Urothelium cell line (cell line): ENCODE measurements around the gene DMD.
"Not testable (repeated sequence)": the region's sequence is repeated elsewhere in the genome, so short reads cannot be mapped to it uniquely, and the experiment has no call there.

Experiments used
- DNase-seq: peaks from one replicate; pipeline ENCODE4 v3.0.0; 2011; ENCODE audit warnings: low spot score, mixed read lengths
- FAIRE-seq: peaks from 2 replicates; lab custom pipeline; 2011; peaks lifted over from hg19 to GRCh38; lab: Jason Lieb, UNC

Gene DMD

DNA sequence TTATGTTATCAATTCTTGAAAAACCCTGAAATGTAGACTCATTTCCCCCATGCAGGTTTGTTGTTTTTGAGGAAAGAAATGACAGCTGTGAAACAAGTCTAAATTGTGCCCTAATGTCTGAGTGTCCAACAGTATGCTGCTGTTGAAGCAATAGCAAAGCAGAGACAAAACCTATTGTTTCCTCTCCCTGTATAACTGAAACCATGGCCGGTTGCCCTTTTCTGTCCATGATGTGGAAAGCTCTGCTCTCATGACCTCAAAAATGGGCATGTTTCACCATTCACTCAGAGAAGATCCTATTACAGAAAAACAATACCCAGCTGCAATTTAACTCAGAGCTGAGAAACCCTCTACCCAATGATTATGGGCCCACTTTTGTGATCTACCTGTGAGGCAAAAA, 1826.9 kb downstream of the DMD start:
- no peak for FAIRE-seq

DNA sequence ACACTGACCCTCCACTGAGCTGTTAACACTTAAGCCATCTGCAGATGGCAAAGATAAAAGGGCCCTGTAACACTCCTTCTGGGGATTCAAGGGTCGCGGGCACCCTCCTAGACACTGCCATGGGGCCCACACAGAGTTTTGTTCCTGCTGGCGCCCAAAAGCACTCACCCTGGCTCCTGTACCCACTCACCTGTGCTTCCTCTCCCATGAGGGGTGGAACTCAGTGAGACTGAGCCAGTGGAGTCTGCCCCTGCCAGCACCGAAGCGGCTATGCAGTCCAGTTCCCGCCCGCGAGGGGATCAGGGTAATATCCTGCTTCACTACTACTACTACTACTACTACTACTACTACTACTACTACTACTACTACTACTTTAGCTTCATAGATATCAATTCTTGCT, 1827.4 kb downstream of the DMD start:
- no peak for DNase-seq
- FAIRE-seq = no peak

More for the DNA sequence above, 1826.9 kb downstream of the DMD start:
- no peak for DNase-seq

DNA sequence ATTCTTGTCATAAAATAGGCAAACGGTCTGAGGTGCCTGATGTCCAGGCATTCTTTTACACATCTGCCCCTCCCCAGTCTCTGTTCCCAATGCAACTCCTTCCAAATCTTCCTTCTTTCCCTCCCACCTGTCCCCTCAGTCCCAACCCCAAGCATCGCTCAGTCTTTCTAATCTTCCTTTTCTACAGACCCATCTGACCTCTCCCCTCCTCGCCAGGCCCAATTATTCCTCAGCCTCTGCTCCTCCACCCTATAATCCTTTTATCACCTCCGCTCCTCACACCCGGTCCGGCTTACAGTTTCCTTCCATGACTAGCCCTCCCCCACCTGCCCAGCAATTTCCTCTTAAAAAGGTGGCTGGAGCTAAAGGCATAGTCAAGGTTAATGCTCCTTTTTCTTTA, 1832.4 kb downstream of the DMD start:
- FAIRE-seq = not testable (repeated sequence)

DNA sequence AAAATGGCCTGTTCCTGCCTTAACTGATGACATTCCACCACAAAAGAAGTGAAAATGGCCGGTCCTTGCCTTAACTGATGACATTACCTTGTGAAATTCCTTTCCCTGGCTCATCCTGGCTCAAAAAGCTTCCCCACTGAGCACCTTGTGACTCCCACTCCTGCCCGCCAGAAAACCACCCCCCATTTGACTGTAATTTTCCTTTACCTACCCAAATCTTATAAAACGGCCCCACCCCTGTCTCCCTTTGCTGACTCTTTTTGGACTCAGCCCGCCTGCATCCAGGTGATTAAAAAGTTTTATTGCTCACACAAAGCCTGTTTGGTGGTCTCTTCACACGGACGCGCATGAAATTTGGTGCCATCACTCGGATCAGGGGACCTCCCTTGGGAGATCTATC, 1833.5 kb downstream of the DMD start:
- FAIRE-seq, DNase-seq: not testable (repeated sequence)

More for the DNA sequence above, 1832.4 kb downstream of the DMD start:
- DNase-seq = not testable (repeated sequence)

DNA sequence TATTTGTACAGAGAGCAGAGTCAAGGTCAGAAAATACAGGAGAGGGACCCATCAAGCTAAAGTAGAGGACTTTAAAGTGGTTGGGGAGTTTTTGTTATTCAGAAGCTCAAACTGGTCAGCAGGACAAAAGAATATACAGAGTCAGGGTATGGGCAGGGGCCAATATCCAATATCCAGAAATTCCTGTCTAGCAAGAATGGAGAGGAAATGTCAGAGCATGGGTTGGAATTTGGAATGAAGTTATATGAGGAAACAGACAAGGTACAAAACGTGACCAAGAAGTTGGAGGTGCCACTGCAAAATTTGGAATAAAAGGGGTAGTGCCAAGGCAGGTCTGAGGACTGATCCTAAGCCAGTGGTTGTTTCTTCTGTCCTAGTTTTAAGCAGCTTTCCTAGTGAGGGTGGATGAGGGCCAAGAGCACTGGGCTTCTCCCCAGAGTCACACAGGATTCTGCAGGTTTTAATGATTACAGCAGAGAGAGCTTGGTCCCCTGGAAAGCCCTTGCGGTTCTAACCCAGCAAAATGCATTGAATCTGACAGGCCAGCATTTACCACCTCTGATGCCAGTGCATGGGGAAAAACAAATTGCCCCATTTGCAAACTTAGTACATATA, 1834.8 kb downstream of the DMD start:
- DNase-seq (no peak), FAIRE-seq (no peak)

DNA sequence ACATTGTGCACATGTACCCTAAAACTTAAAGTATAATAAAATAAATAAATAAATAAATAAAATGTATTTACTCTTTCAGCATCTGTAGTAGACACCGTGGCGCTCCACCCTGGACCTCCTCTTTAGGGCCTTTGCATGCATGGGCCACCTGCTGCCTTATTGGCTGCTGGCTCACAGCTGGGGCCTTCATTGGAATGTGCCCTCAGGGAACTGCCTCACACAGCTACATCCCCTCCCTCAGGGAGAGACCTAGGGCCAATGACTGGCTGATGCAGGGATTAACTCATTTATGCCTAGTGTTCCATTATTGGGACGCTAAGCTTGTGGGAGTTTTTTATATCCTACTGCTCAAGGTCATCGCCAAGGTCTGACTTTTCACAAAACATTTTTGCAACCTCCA, 1836.6 kb downstream of the DMD start:
- DNase-seq (no peak), FAIRE-seq (no peak)

DNA sequence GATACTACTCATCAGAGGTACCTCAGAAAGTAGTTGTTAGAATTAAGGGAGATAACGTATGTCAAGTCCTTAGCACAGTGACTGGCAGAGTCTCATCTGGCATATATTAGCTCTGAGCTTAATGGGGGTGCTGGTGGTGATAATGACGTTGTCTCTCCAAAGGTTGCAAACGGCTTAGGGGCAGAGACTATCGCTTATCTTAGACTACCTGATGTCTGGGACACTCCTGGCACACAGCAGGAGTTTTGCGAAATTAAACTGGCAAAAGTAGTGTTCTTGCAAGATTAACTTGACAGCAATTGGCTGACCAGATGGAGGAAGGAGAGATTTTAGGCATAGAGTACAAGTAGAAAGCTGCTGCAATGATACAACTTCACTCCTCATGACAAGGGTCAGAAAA, 1839.4 kb downstream of the DMD start:
- DNase-seq = no peak
- no peak for FAIRE-seq

DNA sequence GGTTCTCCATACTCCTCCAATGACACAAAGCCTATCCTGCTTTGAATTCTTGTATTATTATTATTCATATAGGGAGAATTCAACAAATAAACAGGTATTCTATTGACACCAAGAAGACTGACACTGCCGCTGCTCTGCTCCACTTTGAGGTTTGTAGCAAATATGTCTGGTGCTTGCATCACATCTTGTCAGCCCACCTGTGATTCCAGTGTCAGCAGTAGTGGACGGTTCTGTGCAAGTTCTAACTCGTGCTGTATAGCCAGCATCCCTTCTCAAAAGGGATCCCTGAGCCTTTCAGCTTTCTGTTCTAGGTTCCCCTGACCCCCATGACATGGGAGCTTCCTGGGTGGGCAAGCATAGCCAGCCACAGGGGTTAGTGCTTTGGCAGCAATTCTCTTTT, 1843.5 kb downstream of the DMD start:
- no peak for DNase-seq
- no peak for FAIRE-seq

DNA sequence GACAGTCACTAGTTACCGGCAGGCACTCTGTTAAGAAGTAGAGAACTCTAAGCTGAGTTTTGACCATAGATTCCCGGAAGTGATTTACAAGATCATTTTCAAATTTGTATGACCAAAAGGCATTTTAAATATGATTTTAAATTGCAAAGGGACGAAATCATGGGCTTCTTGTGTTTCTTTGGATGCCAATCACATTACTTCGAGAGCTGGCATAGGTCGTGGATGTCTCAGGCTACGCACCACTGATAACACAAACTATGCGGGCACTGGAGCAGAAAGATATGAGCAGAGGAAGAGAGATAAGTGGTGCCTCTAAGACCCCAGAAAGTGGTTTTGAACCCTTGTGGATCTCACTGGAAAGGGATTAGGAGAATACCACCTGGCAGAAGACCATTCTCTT, 1845.3 kb downstream of the DMD start:
- no peak for DNase-seq
- FAIRE-seq = no peak

DNA sequence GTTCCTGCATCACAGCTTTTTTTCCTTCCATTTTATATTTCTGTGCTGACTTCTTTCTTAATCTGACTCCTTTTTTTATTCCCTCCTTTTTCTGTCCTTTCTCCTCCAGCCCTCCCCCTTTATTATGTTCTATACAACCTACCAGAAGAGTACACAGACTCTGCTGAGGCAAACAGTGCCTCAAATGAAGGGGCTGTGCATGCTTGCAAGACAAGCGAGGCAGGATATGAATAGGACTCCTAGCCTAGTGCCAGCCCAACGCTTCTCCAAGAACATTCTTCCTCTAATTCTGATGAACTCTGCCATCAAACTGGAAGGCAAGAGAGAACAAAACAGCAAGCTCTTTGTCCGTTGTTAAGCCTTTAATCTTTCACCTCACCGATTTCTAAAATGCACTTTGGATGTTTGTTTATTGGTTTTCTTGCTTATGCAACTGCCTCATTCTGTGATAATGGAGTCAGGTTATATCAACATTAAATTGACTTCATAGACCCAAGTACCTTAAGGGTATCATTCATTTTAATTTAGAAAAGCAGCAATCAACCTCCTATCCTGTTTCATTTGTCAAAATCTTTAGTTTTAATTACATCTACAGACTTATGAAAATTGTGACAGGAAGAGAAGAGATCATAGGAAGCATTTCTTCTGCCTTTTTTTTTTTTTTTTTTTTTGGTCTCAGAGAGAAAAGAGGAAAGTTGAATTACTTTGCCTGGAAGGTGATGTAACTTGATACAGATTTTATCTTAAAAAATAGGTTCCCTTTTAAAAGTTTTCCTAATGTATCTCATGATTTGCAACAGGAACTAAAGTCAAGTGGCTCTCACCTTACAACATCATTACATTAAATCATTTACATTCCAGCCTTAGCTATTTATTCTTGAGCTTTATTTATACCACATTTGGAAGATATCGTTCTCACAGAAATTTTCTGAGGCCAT, 1854.8 kb downstream of the DMD start:
- FAIRE-seq (no peak), DNase-seq (no peak)

DNA sequence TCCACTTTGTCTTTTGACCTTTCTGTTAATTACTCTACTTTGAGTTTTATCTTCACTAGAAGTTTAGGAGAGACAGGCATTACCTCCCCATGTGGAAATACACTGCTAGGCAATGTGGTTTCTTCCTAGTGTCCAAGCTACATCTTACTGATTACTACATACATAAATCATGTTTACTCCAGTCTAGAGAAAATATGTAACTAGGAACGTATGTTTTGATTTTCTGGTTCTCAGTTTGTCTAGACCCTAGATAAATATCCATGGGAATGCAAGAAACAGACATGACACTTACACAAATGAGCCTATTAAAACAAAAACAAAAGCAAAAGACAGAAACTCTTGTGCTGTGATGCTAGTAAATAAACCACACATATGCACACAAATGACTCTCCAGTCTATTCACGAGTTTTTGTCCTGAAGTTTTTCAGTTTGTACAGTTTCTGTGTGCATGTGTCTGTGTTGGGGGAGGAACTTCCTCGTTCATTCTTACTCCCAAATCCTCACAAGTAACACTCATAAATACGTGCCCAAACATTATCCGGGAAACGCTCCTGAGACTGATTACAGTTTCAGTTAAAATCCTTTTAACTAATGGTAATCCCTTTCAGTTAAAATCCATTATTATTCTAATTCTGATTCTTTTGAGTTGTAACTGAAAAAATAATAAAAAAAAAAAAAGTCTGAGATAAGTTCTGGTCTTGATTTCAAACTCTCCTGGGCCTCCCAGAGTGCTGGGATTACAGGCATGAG, 1856.0 kb downstream of the DMD start:
- DNase-seq (no peak), FAIRE-seq (no peak)

DNA sequence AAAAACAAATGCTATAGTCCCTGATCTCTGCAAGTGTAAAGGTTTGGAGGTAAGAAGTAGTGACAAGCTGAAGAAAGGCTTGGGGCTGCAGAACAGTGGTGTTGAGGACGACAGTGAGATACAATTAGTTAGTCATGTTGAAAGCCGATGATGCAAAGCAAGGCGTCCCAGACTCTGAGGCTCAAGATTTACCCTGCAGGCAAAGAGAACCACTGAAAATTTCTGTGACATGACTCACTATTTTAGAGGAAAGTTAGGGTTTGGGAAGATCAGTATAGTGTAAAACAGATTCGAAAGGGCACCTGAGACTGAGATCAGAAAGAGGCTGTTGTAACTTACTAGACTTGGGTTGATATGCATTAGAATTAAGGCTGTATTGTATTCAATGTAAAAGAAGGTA, 1858.3 kb downstream of the DMD start:
- FAIRE-seq (no peak), DNase-seq (peak; percentile 11)

DNA sequence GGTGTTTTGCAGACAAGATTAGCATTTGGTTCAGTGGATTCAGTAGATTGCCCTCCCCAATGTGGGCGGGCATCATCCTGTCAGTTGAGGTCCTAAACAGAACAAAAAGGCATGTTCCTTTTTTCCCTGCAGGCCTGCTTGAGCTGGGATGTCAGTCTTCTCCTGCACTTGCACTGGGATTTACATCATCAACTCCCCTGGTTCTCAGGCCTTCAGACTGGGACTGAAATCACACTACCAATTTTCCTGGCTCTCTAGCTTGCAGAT, 1860.6 kb downstream of the DMD start:
- DNase-seq (no peak), FAIRE-seq (no peak)

DNA sequence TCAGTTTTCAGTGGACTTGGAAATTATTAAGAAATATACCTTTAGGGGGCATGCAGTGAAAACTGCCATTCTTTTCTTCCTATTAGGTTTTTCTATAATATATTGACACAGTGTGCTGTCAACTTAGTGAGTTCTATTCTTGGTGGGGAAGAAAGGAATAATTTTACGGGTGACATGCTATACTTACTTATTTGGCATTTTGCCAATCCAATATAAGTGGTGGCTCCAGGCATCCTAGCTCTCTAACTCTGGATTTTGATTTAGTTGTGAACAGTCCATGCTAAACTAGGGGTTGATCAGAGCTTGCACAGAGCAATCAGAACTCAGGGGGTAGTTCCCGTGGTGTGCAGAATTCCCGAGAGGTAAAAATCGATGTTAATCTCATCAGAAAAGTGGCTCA, 1861.8 kb downstream of the DMD start:
- DNase-seq (no peak), FAIRE-seq (no peak)

DNA sequence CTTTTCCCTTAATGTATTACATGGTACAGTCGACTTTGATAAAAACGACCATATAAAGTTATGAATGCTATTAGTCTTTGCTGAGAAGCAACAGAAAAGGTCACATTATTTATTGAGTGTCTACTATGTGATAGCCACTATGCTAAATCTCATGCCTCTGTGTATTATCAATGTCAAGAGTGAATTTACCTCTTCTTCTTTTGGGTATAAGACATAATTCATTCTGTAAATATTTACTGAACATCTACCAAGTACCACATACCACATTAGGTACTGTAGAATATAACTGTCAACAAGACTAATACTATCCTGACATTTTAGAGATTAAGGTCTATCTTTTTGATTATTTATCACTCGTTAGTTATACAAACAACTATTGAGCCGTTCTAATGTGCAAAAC, 1870.8 kb downstream of the DMD start:
- FAIRE-seq = no peak
- no peak for DNase-seq

DNA sequence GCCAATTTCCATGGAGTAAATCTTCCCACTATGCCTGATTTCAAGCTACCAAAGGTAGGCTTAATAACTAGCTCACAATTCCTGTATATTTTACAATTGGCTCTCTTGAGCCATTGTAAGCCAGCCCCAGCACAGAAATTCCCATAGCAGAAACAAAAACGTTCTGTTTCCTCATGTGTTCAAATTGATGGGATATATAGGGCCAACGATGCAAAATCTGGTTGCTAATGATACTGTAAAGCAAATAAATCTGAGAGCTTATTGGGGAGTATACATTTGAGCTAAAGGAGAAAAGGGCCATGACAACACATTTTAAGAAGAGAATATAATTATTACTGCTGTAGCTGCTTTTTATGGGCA, 1872.4 kb downstream of the DMD start:
- no peak for FAIRE-seq
- no peak for DNase-seq

DNA sequence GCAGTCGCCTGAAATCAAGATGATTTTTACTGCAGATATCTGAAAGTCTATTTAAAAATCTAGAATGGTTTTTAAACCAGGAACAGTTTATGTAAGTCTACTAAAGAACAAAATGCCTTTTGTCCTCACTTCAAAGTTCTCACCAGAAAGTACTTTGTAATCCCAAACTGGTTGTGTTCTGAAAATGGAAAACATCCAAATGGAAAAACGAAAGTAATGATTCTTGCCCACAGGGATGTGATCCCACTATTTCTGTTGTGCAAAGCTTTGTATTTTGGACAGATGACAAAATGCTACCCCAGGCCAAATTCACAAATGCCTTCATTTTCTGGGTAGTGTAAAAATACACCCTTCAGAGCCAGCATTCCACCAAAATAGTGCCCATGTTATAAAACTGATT, 1874.0 kb downstream of the DMD start:
- FAIRE-seq (no peak), DNase-seq (no peak)

DNA sequence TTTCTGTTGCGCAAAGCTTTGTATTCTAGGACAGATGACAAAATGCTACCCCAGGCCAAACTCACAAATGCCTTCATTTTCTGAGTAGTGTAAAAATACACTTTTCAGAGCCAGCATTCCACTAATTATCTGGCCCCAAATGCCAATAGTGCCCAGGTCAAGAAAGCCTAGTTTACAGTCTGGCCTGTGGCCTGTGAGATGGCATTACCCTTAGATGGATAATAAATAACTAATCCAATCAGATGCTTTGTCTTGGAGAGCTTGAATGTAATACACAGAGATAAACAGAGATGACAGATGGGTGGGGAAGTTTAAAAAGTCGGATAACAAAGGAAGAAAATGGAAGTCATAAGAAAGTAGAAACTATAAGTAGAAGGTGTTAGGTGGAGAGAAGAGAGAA, 1874.9 kb downstream of the DMD start:
- no peak for DNase-seq

DNA sequence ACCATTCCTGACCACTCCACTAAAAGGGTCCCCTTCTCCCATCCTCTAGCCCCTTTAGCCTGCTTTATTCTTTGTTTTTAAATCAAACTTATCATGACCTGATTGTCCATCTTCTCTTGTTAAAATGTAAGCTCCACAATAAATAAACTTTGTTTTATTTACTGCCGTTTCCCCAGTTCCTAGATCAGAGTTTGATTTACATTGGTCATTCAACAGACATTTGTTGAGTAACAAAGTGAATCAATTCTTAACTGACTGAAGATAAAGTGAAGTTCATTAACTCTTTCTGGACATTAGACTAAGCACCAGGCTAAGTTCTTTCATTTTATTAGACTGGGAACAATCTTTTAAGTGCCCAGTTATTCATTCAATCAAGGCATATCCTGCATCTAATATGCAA, 1876.4 kb downstream of the DMD start:
- DNase-seq (no peak), FAIRE-seq (no peak)

More for the DNA sequence above, 1874.9 kb downstream of the DMD start:
- no peak for FAIRE-seq

DNA sequence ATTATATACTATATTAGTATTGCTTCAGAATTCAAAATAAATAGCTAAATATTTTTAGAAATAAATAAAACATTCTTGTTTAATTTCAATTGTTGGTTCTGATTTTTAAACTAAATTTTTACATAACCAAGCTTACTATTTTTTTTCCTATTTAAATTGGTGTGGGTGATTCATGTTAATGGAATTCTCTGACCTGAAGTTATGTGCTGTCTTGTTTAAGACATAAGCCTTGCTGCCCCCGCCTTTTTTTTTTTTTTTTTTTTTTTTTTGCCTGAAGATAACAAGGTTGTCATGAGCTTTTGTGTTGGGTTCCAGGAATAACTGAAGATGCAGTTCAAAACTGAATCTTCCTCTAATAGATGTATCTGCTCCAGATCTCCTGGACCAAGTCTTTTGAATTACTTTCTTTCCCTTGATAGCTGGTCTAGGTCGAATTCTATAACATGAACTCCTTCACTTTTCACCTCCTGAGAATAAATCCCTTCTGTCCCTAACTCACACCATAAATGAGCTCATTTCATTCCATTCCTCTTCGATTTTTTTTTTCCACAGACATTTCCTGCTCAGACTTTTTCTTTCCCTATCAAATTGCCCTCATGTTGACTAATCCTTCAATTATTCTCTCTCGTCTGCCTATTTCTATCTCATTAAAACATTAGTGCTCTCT, 1878.1 kb downstream of the DMD start:
- FAIRE-seq (no peak), DNase-seq (peak; percentile 25)

DNA sequence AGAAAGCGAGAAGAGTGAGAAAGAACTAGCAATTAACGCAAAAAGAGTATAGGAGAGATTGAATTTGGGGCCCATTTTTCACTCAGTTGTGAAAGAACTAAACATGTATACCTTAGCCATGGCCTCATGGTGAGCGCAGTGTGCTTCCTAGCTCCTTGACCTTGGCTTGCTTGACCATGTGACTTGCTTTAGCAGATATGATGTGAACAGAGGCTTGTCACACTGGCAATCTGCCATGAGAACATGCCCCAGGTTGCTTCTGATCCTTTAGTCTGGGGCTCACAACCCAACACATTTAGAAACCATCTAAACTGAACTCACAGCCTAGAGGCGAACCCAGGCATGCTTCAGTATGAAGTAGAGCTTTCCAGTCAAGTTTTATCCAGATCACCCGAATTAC, 1879.4 kb downstream of the DMD start:
- DNase-seq (no peak), FAIRE-seq (no peak)
